Measurements from ENCODE around the gene NT5DC1.

- TF ChIP-seq EZH2 (optimal IDR thresholded peaks at IDR 0.05; ENCODE audit: low read depth, low read length): no peak
- TF ChIP-seq CTCF (IDR thresholded peaks at IDR 0.05; ENCODE audit: low read length): no peak
- no peak for TF ChIP-seq EZH2phosphoT487 (IDR thresholded peaks at IDR 0.05; ENCODE audit: low read length)
Measured at GRCh38 chr6:116298973-116299372, 198.3 kb downstream of the NT5DC1 start.
